ENCODE measurements around the gene MICAL3. TPM values are rescaled to one million over a fixed set of nuclear protein-coding genes. Genes with fewer than 3 reads are reported as not detected.

Gene MICAL3
- total and polyA plus RNA-seq, 2 of the 8 experiments (the other 6 are each of a cell fraction or from before 2014, with no cell fraction given) = 8.3 to 41.8 TPM

GRCh38 chr22:17806437-17806836, 217.9 kb downstream of the MICAL3 start:
- TF ChIP-seq EGR1 (IDR thresholded peaks at IDR 0.05; ENCODE audit: borderline replicate concordance, low read depth, low read length) (no peak), SAP30 (IDR thresholded peaks at IDR 0.05; ENCODE audit: insufficient read depth, insufficient replicate concordance, low read length) (no peak), NANOG (IDR thresholded peaks at IDR 0.05; ENCODE audit: insufficient read depth, low read depth, low read length, poor library complexity, severe bottlenecking) (no peak), SRF (IDR thresholded peaks at IDR 0.05; ENCODE audit: low read depth, low read length) (no peak), ZNF274 (IDR thresholded peaks at IDR 0.05; ENCODE audit: borderline replicate concordance, extremely low read depth, low read length) (no peak), CREB1 (IDR thresholded peaks at IDR 0.05) (no peak), RFX5 (IDR thresholded peaks at IDR 0.05; ENCODE audit: borderline replicate concordance, low read depth, low read length) (no peak), SP1 (IDR thresholded peaks at IDR 0.05; ENCODE audit: low read depth, low read length) (no peak), ASH2L (IDR thresholded peaks at IDR 0.05; ENCODE audit: low read length) (no peak)
- Histone ChIP-seq H2BK20ac (ENCODE audit: low read length) (no peak overlapping the region), H2AK5ac (ENCODE audit: low read depth, low read length) (no peak overlapping the region), H2AFZ (ENCODE audit: low read length) (no peak overlapping the region), H3K4me2 (ENCODE audit: insufficient read depth in 1 of 2, low read depth in 2 of 2, low read length in 2 of 2) (no peak overlapping the region), H3K23me2 (ENCODE audit: low read depth, low read length) (no peaks in the 10 kb centered on the region), H3K79me2 (ENCODE audit: control insufficient read depth in 1 of 2, insufficient read depth in 2 of 2, low read length in 2 of 2) (no peaks in the 10 kb centered on the region), H3K27ac (ENCODE audit: low read depth, low read length) (no peak overlapping the region), H3K56ac (replicated peaks; ENCODE audit: insufficient read length, low read depth, low read length) (no peak overlapping the region), H3K14ac (ENCODE audit: insufficient read length) (no peak overlapping the region), H3K4me1 (replicated peaks in 1 of 4; ENCODE audit: control insufficient read depth in 3 of 4, insufficient read depth in 4 of 4, low read length in 3 of 4) (peaks cover 0 to 3% (median 0%) of the 10 kb centered on the region in 4 experiments; a peak in 3 of 7 replicates), H3K79me1 (ENCODE audit: low read depth, low read length) (no peaks in the 10 kb centered on the region), H4K20me1 (replicated peaks in 1 of 2; ENCODE audit: control insufficient read depth in 1 of 2, insufficient read depth in 2 of 2, low read length in 2 of 2) (peaks cover 0 to 2% of the 10 kb centered on the region in 2 experiments), H3K4ac (replicated peaks; ENCODE audit: insufficient read length, low read depth, low read length) (no peak overlapping the region), H3K9ac (replicated peaks in 1 of 4; ENCODE audit: extremely low read depth in 1 of 4, low read depth in 3 of 4, low read length in 3 of 4) (no peak overlapping the region), H2BK12ac (ENCODE audit: low read depth, low read length) (no peak overlapping the region), H2BK15ac (ENCODE audit: low read length) (no peak overlapping the region), H3K18ac (ENCODE audit: extremely low read depth, low read length) (no peak overlapping the region), H4K8ac (ENCODE audit: extremely low read depth, insufficient read depth, low read length) (no peak overlapping the region), H3K23ac (ENCODE audit: insufficient read length) (no peak overlapping the region), H3K36me3 (ENCODE audit: control insufficient read depth in 2 of 4, insufficient read depth in 4 of 4, low read length in 3 of 4) (peaks cover 0 to 4% (median 0%) of the 10 kb centered on the region in 4 experiments; a peak in 3 of 8 replicates), H4K91ac (replicated peaks; ENCODE audit: insufficient read length, low read length) (no peak overlapping the region), H4K5ac (ENCODE audit: insufficient read length, low read depth, low read length) (no peak overlapping the region), H3K9me3 (ENCODE audit: insufficient read depth in 2 of 2, low read depth in 1 of 2, low read length in 1 of 2) (no peaks in the 10 kb centered on the region), H3K4me3 (ENCODE audit: extremely low read depth in 1 of 4, insufficient read depth in 2 of 4, low read depth in 3 of 4, low read length in 4 of 4) (no peak overlapping the region), H3K27me3 (replicated peaks in 1 of 4; ENCODE audit: control insufficient read depth in 3 of 4, extremely low read depth in 1 of 4, insufficient read depth in 3 of 4, low read length in 3 of 4) (no peaks in the 10 kb centered on the region), H2BK120ac (replicated peaks; ENCODE audit: low read depth, low read length) (no peak overlapping the region), H2BK5ac (ENCODE audit: low read depth, low read length) (no peak overlapping the region)
- DNase-seq (ENCODE audit: low read depth in 1 of 2, low spot score in 2 of 2) (no peak), FAIRE-seq (no peak)
- ChIA-PET POLR2A (ENCODE audit: partially characterized antibody) (no interaction called here), CTCF (ENCODE audit: partially characterized antibody) (interaction anchor here (0.6 to 11.3 kb wide), 3 partner anchors 18 to 225 kb away, joined by 3 to 115 read pairs (median 9); no protein-coding TSS in a partner anchor)
- 80% methylated on average over 2 of the region's 2 CpGs; no CpG with 5 or more reads in 1 of the 2 experiments for WGBS, 2 experiments (ENCODE audit: extremely low coverage in 1 of 2, insufficient coverage in 1 of 2, insufficient read length in 1 of 2, insufficient replicate concordance in 2 of 2, low coverage in 1 of 2, low lambda C conversion rate in 2 of 2, missing lambda C conversion rate in 1 of 2)
